Activated B cell treated with CpG ODN at 0.5 μM for 24 hours (primary cell): ENCODE data around the gene LRRK2. TPM values are rescaled to one million over a fixed set of nuclear protein-coding genes. Genes with fewer than 3 reads are reported as not detected.
"Not testable (repeated sequence)": the region's sequence is repeated elsewhere in the genome, so short reads cannot be mapped to it uniquely, and the experiment has no call there.

Experiments
- ATAC-seq: fragments of 200-7000 bp; cut with Tn5 transposase; one replicate; pipeline ENCODE4 v1.10.0; 2021; ENCODE audit warnings: low read depth, mild to moderate bottlenecking, moderate library complexity
- CTCF ChIA-PET: fragments of 350-600 bp; sonication (Branson Sonifier 250); formaldehyde crosslinking; loops from one replicate; lab custom pipeline; 2021; ENCODE audit warnings: antibody characterized with exemption; lab: Charles Lee
- POLR2A ChIA-PET: fragments of 350-600 bp; sonication (Branson Sonifier 250); formaldehyde crosslinking; loops from one replicate; lab custom pipeline; 2021; ENCODE audit warnings: antibody characterized with exemption; lab: Charles Lee
- DNase-seq: peaks from one replicate; pipeline ENCODE4 v3.0.0; 2022
- H3K27ac Mint-ChIP-seq: one replicate; pipeline ENCODE4 v1.8.0; 2020; ENCODE audit warnings: mixed read lengths
- H3K27me3 Mint-ChIP-seq: one replicate; pipeline ENCODE4 v1.8.0; 2021; ENCODE audit warnings: mixed read lengths
- H3K36me3 Mint-ChIP-seq: one replicate; pipeline ENCODE4 v1.8.0; 2021; ENCODE audit warnings: low read depth, mixed read lengths
- H3K4me1 Mint-ChIP-seq: one replicate; pipeline ENCODE4 v1.8.0; 2021; ENCODE audit warnings: mixed read lengths
- H3K4me3 Mint-ChIP-seq: one replicate; pipeline ENCODE4 v1.8.0; 2020; ENCODE audit warnings: mild to moderate bottlenecking, mixed read lengths
- H3K9me3 Mint-ChIP-seq: one replicate; pipeline ENCODE4 v1.8.0; 2020; ENCODE audit warnings: mixed read lengths
- intact Hi-C: fragments of 100-400 bp; cut with micrococcal nuclease; formaldehyde crosslinking; loops from one replicate; pipeline ENCODE4 v1.15.1; 2024
- total RNA-seq: library from RNA; stranded (reverse); gene quantifications from 2 replicates; pipeline ENCODE4 v1.2.3, GENCODE V29; 2022
- TF ChIP-seq, protein P1 (sequence below): fragments of 200-600 bp; IDR thresholded peaks from one replicate; pipeline ENCODE4 v1.8.0; 2022; ENCODE audit warnings: antibody characterized with exemption, mild to moderate bottlenecking

LRRK2 gene
- total RNA-seq, 1 donor from 2014 or later, result 71.7 TPM

DNA sequence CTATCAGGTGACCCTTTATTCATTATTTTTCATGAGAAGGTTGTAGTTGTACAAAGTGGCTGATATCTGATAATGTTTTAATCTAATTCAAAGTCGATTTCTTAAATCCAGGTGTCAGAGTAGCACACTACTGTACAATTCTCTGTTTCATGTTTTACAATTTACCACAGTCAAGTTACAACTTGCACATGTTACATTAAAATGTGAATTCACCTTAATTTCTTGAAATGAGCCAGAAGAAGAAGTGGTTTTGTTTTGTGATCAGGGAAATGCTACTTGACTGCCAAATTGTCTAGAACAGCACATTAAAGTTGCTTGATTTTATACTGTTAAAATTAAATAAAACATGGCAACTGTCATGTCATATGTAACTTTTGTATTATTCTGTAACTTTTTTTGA lies 23.2 kb downstream of the LRRK2 start:
- ChIA-PET CTCF (interaction anchor here (0.8 to 2.1 kb wide), 2 partner anchors 63 to 66 kb away, joined by 3 to 8 read pairs; no protein-coding TSS in a partner anchor), POLR2A (interaction anchor here (1.4 to 2.3 kb wide), 3 partner anchors 10 to 23 kb away, joined by 6 to 23 read pairs (median 14); partner anchors contain the start of gene LRRK2)
- H3K36me3 Mint-ChIP-seq, result peaks cover 35% of the 10 kb centered on the region
- H3K9me3 Mint-ChIP-seq, result peaks cover 4% of the 10 kb centered on the region
- peaks cover 28% of the 10 kb centered on the region for H3K4me1 Mint-ChIP-seq
- ATAC-seq, result no peak
- H3K4me3 Mint-ChIP-seq, result no peak overlapping the region
- no peaks in the 10 kb centered on the region for H3K27me3 Mint-ChIP-seq
- intact Hi-C loops, result loop anchor here (2.0 kb wide), 1 partner anchor 15 kb away; no protein-coding TSS in a partner anchor
- DNase-seq, result no peak
- TF ChIP-seq, protein P1, sequence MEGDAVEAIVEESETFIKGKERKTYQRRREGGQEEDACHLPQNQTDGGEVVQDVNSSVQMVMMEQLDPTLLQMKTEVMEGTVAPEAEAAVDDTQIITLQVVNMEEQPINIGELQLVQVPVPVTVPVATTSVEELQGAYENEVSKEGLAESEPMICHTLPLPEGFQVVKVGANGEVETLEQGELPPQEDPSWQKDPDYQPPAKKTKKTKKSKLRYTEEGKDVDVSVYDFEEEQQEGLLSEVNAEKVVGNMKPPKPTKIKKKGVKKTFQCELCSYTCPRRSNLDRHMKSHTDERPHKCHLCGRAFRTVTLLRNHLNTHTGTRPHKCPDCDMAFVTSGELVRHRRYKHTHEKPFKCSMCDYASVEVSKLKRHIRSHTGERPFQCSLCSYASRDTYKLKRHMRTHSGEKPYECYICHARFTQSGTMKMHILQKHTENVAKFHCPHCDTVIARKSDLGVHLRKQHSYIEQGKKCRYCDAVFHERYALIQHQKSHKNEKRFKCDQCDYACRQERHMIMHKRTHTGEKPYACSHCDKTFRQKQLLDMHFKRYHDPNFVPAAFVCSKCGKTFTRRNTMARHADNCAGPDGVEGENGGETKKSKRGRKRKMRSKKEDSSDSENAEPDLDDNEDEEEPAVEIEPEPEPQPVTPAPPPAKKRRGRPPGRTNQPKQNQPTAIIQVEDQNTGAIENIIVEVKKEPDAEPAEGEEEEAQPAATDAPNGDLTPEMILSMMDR, result no peak
- peak overlapping the region; percentile 80 for H3K27ac Mint-ChIP-seq

DNA sequence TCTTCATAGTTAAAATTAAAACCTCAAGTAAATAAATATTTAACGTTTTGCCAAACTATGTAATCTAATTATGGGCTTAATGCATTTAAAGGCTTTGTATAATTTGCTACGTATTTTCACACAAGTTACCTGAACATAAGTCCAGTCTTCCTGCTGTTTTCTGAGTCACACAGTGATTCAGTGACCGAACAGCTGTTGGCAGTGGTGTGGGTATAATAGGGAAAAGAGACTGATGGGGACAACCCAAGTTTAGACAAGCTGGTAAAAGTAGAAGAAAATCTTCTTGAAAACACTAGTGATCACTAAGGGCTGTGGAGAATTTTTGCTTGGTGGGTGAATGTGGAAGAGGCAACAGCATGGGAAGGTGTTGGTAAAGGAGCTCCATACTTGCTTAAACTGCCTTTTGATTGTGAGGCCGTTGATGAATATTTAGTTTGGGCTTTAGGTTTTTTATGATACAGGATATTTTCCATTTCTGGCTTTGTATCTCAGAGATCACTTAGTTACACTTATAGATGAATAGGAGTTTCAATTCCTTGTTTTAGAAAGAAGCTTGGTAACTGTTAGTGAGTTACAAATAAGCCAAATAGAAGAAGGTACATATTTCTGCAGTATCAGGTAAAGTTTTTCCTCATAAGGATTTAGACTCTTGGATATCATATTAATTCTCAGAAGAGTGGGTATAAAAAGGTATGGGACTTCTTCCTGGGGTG lies 23.9 kb downstream of the LRRK2 start:
- ATAC-seq, result peak; percentile 72
- H3K27ac Mint-ChIP-seq, result peak overlapping the region; percentile 80
- intact Hi-C loops, result loop anchor here (1.0 to 2.0 kb wide), 4 partner anchors 7 to 22 kb away; no protein-coding TSS in a partner anchor
- H3K36me3 Mint-ChIP-seq, result peaks cover 39% of the 10 kb centered on the region
- H3K9me3 Mint-ChIP-seq, result peaks cover 4% of the 10 kb centered on the region
- peaks cover 23% of the 10 kb centered on the region for H3K4me1 Mint-ChIP-seq
- H3K27me3 Mint-ChIP-seq, result no peaks in the 10 kb centered on the region
- no peak for DNase-seq
- TF ChIP-seq, protein P1, result no peak
- ChIA-PET POLR2A (interaction anchor here (0.7 to 2.3 kb wide), 12 partner anchors 9 to 91 kb away, joined by 3 to 23 read pairs (median 4); partner anchors contain the start of gene LRRK2), CTCF (interaction anchor here (0.8 to 2.1 kb wide), 2 partner anchors 62 to 65 kb away, joined by 3 to 8 read pairs; no protein-coding TSS in a partner anchor)
- H3K4me3 Mint-ChIP-seq, result peak overlapping the region; percentile 72

DNA sequence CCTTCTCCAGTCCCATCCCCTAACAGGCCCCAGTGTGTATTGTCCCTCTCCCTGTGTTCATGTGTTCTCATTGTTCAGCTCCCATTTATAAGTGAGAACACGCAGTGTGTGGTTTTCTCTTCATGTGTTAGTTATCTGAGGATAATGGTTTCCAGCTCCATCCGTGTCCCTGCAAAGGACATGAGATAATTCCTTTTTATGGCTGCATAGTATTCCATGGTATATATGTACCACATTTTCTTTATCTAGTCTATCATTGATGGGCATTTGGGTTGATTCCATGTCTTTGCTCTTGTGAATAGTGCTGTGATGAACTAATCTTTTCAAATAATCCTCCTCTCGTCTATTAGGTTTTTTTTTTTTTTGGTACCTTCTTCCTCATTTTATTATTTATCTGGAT lies 25.9 kb downstream of the LRRK2 start:
- peaks cover 29% of the 10 kb centered on the region for H3K4me1 Mint-ChIP-seq
- H3K9me3 Mint-ChIP-seq, intact Hi-C loops, CTCF ChIA-PET, H3K27me3 Mint-ChIP-seq, H3K4me3 Mint-ChIP-seq, DNase-seq, H3K27ac Mint-ChIP-seq, ATAC-seq: not testable (repeated sequence)
- H3K36me3 Mint-ChIP-seq, result peaks cover 49% of the 10 kb centered on the region
- POLR2A ChIA-PET, result interaction anchor here (1.0 to 2.3 kb wide), 2 partner anchors 12 to 26 kb away, joined by 3 to 14 read pairs; partner anchors contain the start of gene LRRK2

DNA sequence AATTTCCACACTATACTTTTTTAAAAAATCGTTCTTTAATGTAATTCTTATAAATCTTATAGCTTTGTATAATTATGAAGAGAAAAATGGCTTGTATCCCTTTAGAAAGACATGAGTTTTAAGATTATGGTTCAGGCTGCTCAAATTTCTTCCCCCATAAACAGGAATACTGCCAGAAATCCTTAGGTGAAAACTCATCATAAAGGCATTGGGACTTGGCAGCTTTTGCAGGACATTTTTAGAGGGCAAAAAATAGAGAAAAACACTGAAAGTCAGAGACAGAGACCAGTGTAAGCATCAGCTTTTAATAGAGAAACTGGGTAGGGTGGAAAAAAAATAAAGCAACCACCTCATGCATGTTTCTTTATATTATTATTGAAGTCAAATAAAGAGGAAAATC lies 29.1 kb downstream of the LRRK2 start:
- Mint-ChIP-seq H3K4me1 (peaks cover 16% of the 10 kb centered on the region), H3K36me3 (peaks cover 64% of the 10 kb centered on the region), H3K4me3 (no peak overlapping the region), H3K27ac (no peak overlapping the region), H3K27me3 (no peaks in the 10 kb centered on the region), H3K9me3 (peaks cover 4% of the 10 kb centered on the region)
- CTCF ChIA-PET, result no interaction called here
- ATAC-seq (no peak), DNase-seq (no peak)
- TF ChIP-seq, protein P1, result no peak
- intact Hi-C loops, result loop anchor here (2.0 kb wide), 1 partner anchor 15 kb away; no protein-coding TSS in a partner anchor
- POLR2A ChIA-PET, result interaction anchor here (0.8 to 0.9 kb wide), 2 partner anchors 15 to 29 kb away, joined by 3 read pairs; partner anchors contain the start of gene LRRK2

DNA sequence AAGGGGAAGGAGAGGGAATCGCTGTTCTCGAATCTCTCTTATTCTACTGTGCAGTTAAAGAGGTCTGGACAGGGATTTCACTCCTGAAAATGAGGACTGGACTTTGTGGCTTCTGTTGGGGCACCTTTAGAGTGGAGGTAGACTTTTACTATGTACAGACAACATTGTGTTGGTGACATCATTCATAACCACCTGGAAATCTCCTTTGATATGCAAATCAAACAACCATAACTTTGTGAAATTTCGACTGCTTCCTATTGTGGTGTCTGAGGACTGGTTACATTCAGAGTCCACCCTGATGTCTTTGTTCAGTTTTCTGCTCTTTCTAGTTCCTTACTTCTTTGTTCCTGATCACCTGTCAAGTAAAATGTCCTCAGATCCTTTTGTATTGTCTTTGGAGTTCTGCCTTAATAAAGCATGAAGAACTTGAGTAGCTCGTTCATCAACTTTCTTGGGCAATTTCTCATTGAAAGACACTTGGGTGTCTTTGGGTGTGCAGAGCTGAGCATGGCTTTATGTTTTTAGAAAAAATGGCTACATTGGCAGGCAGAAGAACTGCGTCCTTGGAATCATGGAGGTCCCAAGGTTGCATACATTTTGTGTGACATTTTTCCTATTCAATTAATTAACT lies 29.8 kb downstream of the LRRK2 start:
- ChIA-PET CTCF (no interaction called here), POLR2A (interaction anchor here (0.6 kb wide), 1 partner anchor 18 kb away, joined by 3 read pairs; no protein-coding TSS in a partner anchor)
- peak overlapping the region; percentile 33 for H3K27ac Mint-ChIP-seq
- H3K36me3 Mint-ChIP-seq, result peaks cover 67% of the 10 kb centered on the region
- peaks cover 11% of the 10 kb centered on the region for H3K4me1 Mint-ChIP-seq
- no peak for ATAC-seq
- H3K4me3 Mint-ChIP-seq, result no peak overlapping the region
- TF ChIP-seq, protein P1, result no peak
- DNase-seq, result no peak
- H3K9me3 Mint-ChIP-seq, result peaks cover 4% of the 10 kb centered on the region
- no peaks in the 10 kb centered on the region for H3K27me3 Mint-ChIP-seq
- intact Hi-C loops, result loop anchor here (2.0 kb wide), 1 partner anchor 16 kb away; no protein-coding TSS in a partner anchor
